Liver (tissue), 9 donors: ENCODE results near the gene ANKRD10. TPM values are rescaled to one million over a fixed set of nuclear protein-coding genes. Genes with fewer than 3 reads are reported as not detected.

ENCODE experiments used
- DNase-seq: peaks from one replicate; pipeline ENCODE4 v3.0.0-alpha.2; 2017; ENCODE audit warnings: low spot score
- H3K27ac ChIP-seq, 2 donors: one replicate each; pipeline ENCODE4 v1.7.0; 2013; ENCODE audit warnings: inconsistent platforms in 2 of 2, low read length in 2 of 2, control low read depth in 1 of 2, low read depth in 1 of 2, mild to moderate bottlenecking in 1 of 2
- H3K27me3 ChIP-seq, 4 donors: one replicate each; pipeline versions ENCODE4 v1.6.1 to v1.7.0; 2013; ENCODE audit warnings: low read length in 3 of 4, inconsistent platforms in 1 of 4, mild to moderate bottlenecking in 1 of 4, moderate library complexity in 1 of 4; ENCODE audit not compliant: control insufficient read depth in 4 of 4, insufficient read depth in 4 of 4
- H3K36me3 ChIP-seq, 4 donors: one replicate each; pipeline versions ENCODE4 v1.6.1 to v1.7.0; 2013; ENCODE audit warnings: low read length in 3 of 4, mild to moderate bottlenecking in 3 of 4, low read depth in 1 of 4, moderate library complexity in 1 of 4; ENCODE audit not compliant: control insufficient read depth in 4 of 4, insufficient read depth in 3 of 4
- H3K4me1 ChIP-seq, 4 donors: one replicate each; pipeline versions ENCODE4 v1.6.1 to v1.7.0; 2013; ENCODE audit warnings: low read length in 3 of 4, mild to moderate bottlenecking in 3 of 4, moderate library complexity in 1 of 4; ENCODE audit not compliant: control insufficient read depth in 4 of 4, insufficient read depth in 4 of 4
- H3K4me3 ChIP-seq, 3 donors: one replicate each; pipeline versions ENCODE4 v1.6.1 to v1.7.0; 2013; ENCODE audit warnings: low read length in 3 of 3, control low read depth in 1 of 3, low read depth in 1 of 3, mild to moderate bottlenecking in 1 of 3
- H3K9ac ChIP-seq, 2 donors: one replicate each; pipeline ENCODE4 v1.7.0; 2013; ENCODE audit warnings: low read length in 2 of 2, mild to moderate bottlenecking in 2 of 2, moderate library complexity in 2 of 2, control low read depth in 1 of 2, low read depth in 1 of 2
- H3K9me3 ChIP-seq, 4 donors: one replicate each; pipeline versions ENCODE4 v1.6.1 to v1.7.0; 2013; ENCODE audit warnings: low read length in 3 of 4; ENCODE audit not compliant: control insufficient read depth in 4 of 4
- ATF3 ChIP-seq: IDR thresholded peaks from 2 replicates; pipeline ENCODE4 v1.6.1; 2016; ENCODE audit warnings: antibody characterized with exemption
- CTCF ChIP-seq: fragments of 150-350 bp; IDR thresholded peaks from 2 replicates; pipeline ENCODE4 v1.5.1; 2017; ENCODE audit warnings: improper control_type of control experiment, low read depth, low read length; ENCODE audit not compliant: missing input control
- EGR1 ChIP-seq, 2 donors: IDR thresholded peaks; 2 replicates each; pipeline ENCODE4 v1.6.1; 2016 to 2018; ENCODE audit warnings: antibody characterized with exemption in 2 of 2, low read depth in 2 of 2
- FOXA1 ChIP-seq: IDR thresholded peaks from 2 replicates; pipeline ENCODE4 v1.6.1; 2016; ENCODE audit warnings: antibody characterized with exemption
- FOXA2 ChIP-seq: IDR thresholded peaks from 2 replicates; pipeline ENCODE4 v1.6.1; 2016; ENCODE audit warnings: antibody characterized with exemption
- GABPA ChIP-seq, 2 donors: IDR thresholded peaks in 1 of 2; conservative IDR thresholded peaks in 1 of 2; 2 replicates each; pipeline ENCODE4 v1.6.1; 2016; ENCODE audit warnings: antibody characterized with exemption in 2 of 2, mild to moderate bottlenecking in 1 of 2, moderate library complexity in 1 of 2
- HNF4A ChIP-seq, 2 donors: conservative IDR thresholded peaks; 2 replicates each; pipeline ENCODE4 v1.6.1; 2016; ENCODE audit warnings: antibody characterized with exemption in 2 of 2, mild to moderate bottlenecking in 2 of 2
- HNF4G ChIP-seq: IDR thresholded peaks from 2 replicates; pipeline ENCODE4 v1.6.1; 2016; ENCODE audit warnings: antibody characterized with exemption
- JUND ChIP-seq, 2 donors: IDR thresholded peaks; 2 replicates each; pipeline ENCODE4 v1.6.1; 2016; ENCODE audit warnings: antibody characterized with exemption in 2 of 2
- MAX ChIP-seq: IDR thresholded peaks from 2 replicates; pipeline ENCODE4 v1.6.1; 2016; ENCODE audit warnings: antibody characterized with exemption
- NR2F2 ChIP-seq: IDR thresholded peaks from 2 replicates; pipeline ENCODE4 v1.6.1; 2016; ENCODE audit warnings: antibody characterized with exemption
- RAD21 ChIP-seq, 2 donors: IDR thresholded peaks; 2 replicates each; pipeline ENCODE4 v1.6.1; 2016; ENCODE audit warnings: antibody characterized with exemption in 2 of 2, mild to moderate bottlenecking in 2 of 2
- REST ChIP-seq: IDR thresholded peaks from 2 replicates; pipeline ENCODE4 v1.6.1; 2016; ENCODE audit warnings: antibody characterized with exemption, mild to moderate bottlenecking
- RXRA ChIP-seq, 2 donors: IDR thresholded peaks; 2 replicates each; pipeline ENCODE4 v1.6.1; 2017 to 2018; ENCODE audit warnings: antibody characterized with exemption in 2 of 2, mild to moderate bottlenecking in 1 of 2
- SP1 ChIP-seq: IDR thresholded peaks from 2 replicates; pipeline ENCODE4 v1.6.1; 2018; ENCODE audit warnings: antibody characterized with exemption, mild to moderate bottlenecking
- TAF1 ChIP-seq: conservative IDR thresholded peaks from 2 replicates; pipeline ENCODE4 v1.6.1; 2016; ENCODE audit warnings: antibody characterized with exemption, mild to moderate bottlenecking
- YY1 ChIP-seq: IDR thresholded peaks from 2 replicates; pipeline ENCODE4 v1.6.1; 2016; ENCODE audit warnings: antibody characterized with exemption, mild to moderate bottlenecking
- ZBTB33 ChIP-seq: IDR thresholded peaks from 2 replicates; pipeline ENCODE4 v1.6.1; 2016; ENCODE audit warnings: antibody characterized with exemption
- WGBS: extraction: QIAGEN DNeasy Blood & Tissue Kit; methylation state at CpG from one replicate; pipeline ENCODE4 v1.1.7; 2013; 5-methylcytosine and 5-hydroxymethylcytosine counted together
- polyA plus RNA-seq, 2 donors: library from polyadenylated mRNA; stranded (reverse) in 1 of 2; unstranded in 1 of 2; fragments of 200-250 nt in 1 of 2; fragments of >200 nt in 1 of 2; fragmentation: Nextera tagmentation in 1 of 2; extraction: Ambion mirVana in 1 of 2; gene quantifications; one replicate each; pipeline versions ENCODE4 v1.2.1 to v1.2.3, GENCODE V29; 2013 to 2015
- total RNA-seq, 2 donors: library from RNA; depleted of rRNA; stranded (reverse); fragments of >200 nt; gene quantifications; one replicate each; pipeline ENCODE4 v1.2.3, GENCODE V29; 2014
- donor health status: healthy.
- donor health status: healthy.
- donor health status: healthy.
- donor health status: healthy.
- donor health status: healthy.

ANKRD10 gene
- total and polyA plus RNA-seq, 4 donors, result 18.8 to 74.1 (median 52.9) TPM

- 85% methylated on average over 3 of the region's 3 CpGs for WGBS
Observed at GRCh38 chr13:110963554-110963970, 48.7 kb upstream of the ANKRD10 start.

GRCh38 chr13:110961959-110962358 lies 47.1 kb upstream of the ANKRD10 start:
- no peak overlapping the region for H3K4me3 ChIP-seq
- H3K4me1 ChIP-seq, result no peaks in the 10 kb centered on the region
- TF ChIP-seq CTCF (no peak), RAD21 (IDR thresholded peaks at IDR 0.05) (no peak), HNF4G (no peak), NR2F2 (no peak), JUND (IDR thresholded peaks at IDR 0.05) (no peak), EGR1 (IDR thresholded peaks at IDR 0.05; ENCODE audit: low read depth in 2 of 2) (no peak), REST (no peak), HNF4A (conservative IDR thresholded peaks at IDR 0.05) (no peak), GABPA (IDR thresholded peaks at IDR 0.05 in 1 of 2, conservative IDR thresholded peaks at IDR 0.05 in 1 of 2) (no peak), FOXA1 (no peak), ZBTB33 (no peak), RXRA (IDR thresholded peaks at IDR 0.05) (no peak), SP1 (no peak), TAF1 (no peak), YY1 (no peak), ATF3 (no peak), MAX (no peak), FOXA2 (no peak)

More at GRCh38 chr13:110963554-110963970, 48.7 kb upstream of the ANKRD10 start:
- Histone ChIP-seq H3K9me3 (peaks cover 0 to 7% (median 5%) of the 10 kb centered on the region in 4 donors), H3K36me3 (no peaks in the 10 kb centered on the region), H3K4me1 (no peaks in the 10 kb centered on the region), H3K4me3 (no peak overlapping the region), H3K9ac (no peak overlapping the region), H3K27ac (no peak overlapping the region), H3K27me3 (peaks cover 0 to 4% (median 0%) of the 10 kb centered on the region in 4 donors)
- DNase-seq, result no peak
- TF ChIP-seq FOXA2 (no peak), YY1 (no peak), EGR1 (IDR thresholded peaks at IDR 0.05; ENCODE audit: low read depth in 2 of 2) (no peak)

More at GRCh38 chr13:110961959-110962358, 47.1 kb upstream of the ANKRD10 start:
- peaks cover 0 to 7% (median 5%) of the 10 kb centered on the region in 4 donors for H3K9me3 ChIP-seq
- peaks cover 0 to 4% (median 0%) of the 10 kb centered on the region in 4 donors for H3K27me3 ChIP-seq
- DNase-seq, result no peak
- no peaks in the 10 kb centered on the region for H3K36me3 ChIP-seq
- H3K27ac ChIP-seq, result no peak overlapping the region
- WGBS, result 97% methylated on average over 1 of the region's 1 CpG
- H3K9ac ChIP-seq, result no peak overlapping the region
